HepG2 (cell line): ENCODE data around the gene TTLL10. TPM values are rescaled to one million over a fixed set of nuclear protein-coding genes. Genes with fewer than 3 reads are reported as not detected.
A peak's percentile ranks its signal among the peaks of the same experiment; 100 is the strongest.

Experiments used
- ATAC-seq: fragments of 200-7000 bp; cut with Tn5 transposase; 3 replicates; pipeline ENCODE4 v1.9.1; 2020; ENCODE audit warnings: mild to moderate bottlenecking, moderate library complexity
- BruUV-seq: library from RNA; stranded (reverse); fragments of 400-500 nt; replicated peaks from 2 replicates; lab custom pipeline; 2021; lab: Mats Ljungman, UMichigan
- CTCF ChIA-PET: fragments of 300-600 bp; formaldehyde crosslinking; extraction: SDS; loops from one replicate; lab custom pipeline; 2021; ENCODE audit warnings: low total read pairs, inconsistent platforms, low intra/inter-chr PET ratio; lab: Yijun Ruan, JAX
- POLR2A ChIA-PET: fragments of 350-600 bp; sonication (Branson Sonifier 250); formaldehyde crosslinking; loops from one replicate; lab custom pipeline; 2020; ENCODE audit warnings: antibody characterized with exemption, inconsistent platforms; lab: Yijun Ruan, JAX
- DNase-seq: peaks from one replicate; pipeline ENCODE4 v3.0.0-alpha.2; 2015; ENCODE audit warnings: low spot score
- FAIRE-seq: peaks from 3 replicates; lab custom pipeline; 2011; peaks lifted over from hg19 to GRCh38; lab: Jason Lieb, UNC
- H2AFZ ChIP-seq: one replicate; pipeline ENCODE4 v1.6.1; 2011; ENCODE audit warnings: low read length, inconsistent platforms
- H3K27ac ChIP-seq: fragments of 300-600 bp; 3 replicates; pipeline ENCODE4 v1.8.0; 2011; ENCODE audit warnings: mixed run types, mild to moderate bottlenecking, mixed read lengths, low read length, inconsistent platforms; ENCODE audit not compliant: insufficient read depth; ENCODE audit errors: extremely low read length
- H3K27me3 ChIP-seq, 2 experiments: fragments of 200-600 bp in 1 of 2; 2 replicates in 1 of 2; 3 replicates in 1 of 2; pipeline versions ENCODE4 v1.6.0 to v1.8.0; 2011; ENCODE audit warnings: low read length in 2 of 2, mild to moderate bottlenecking in 2 of 2, moderate library complexity in 2 of 2, inconsistent platforms in 1 of 2; ENCODE audit not compliant: insufficient read depth in 2 of 2, control insufficient read depth in 1 of 2
- H3K36me3 ChIP-seq, 2 experiments: fragments of 200-600 bp in 1 of 2; replicated peaks in 1 of 2; 2 replicates in 1 of 2; 3 replicates in 1 of 2; pipeline versions ENCODE4 v1.5.1 to v1.8.0; 2011; ENCODE audit warnings: low read length in 2 of 2, inconsistent platforms in 1 of 2; ENCODE audit not compliant: insufficient read depth in 2 of 2, control insufficient read depth in 1 of 2
- H3K4me1 ChIP-seq: 2 replicates; pipeline ENCODE4 v1.5.1; 2012; ENCODE audit warnings: low read length, inconsistent platforms; ENCODE audit not compliant: insufficient read depth
- H3K4me2 ChIP-seq: 2 replicates; pipeline ENCODE4 v1.6.0; 2011; ENCODE audit warnings: low read depth, low read length, inconsistent platforms
- H3K4me3 ChIP-seq, 3 experiments: fragments of 200-600 bp in 1 of 3; sonication (generic), shearing (Covaris generic) in 1 of 3; replicated peaks in 1 of 3; 2 replicates each; pipeline ENCODE4 v1.5.1; 2011 to 2016; ENCODE audit warnings: low read length in 3 of 3, inconsistent platforms in 2 of 3, low read depth in 2 of 3, mild to moderate bottlenecking in 2 of 3, control low read depth in 1 of 3, mixed read lengths in 1 of 3; ENCODE audit not compliant: insufficient read depth in 1 of 3
- H3K79me2 ChIP-seq: one replicate; pipeline ENCODE4 v1.6.1; 2011; ENCODE audit warnings: low read length, inconsistent platforms; ENCODE audit not compliant: insufficient read depth
- H3K9ac ChIP-seq: 2 replicates; pipeline ENCODE4 v1.6.0; 2011; ENCODE audit warnings: mild to moderate bottlenecking, low read depth, low read length, inconsistent platforms; ENCODE audit not compliant: insufficient read depth
- H3K9me3 ChIP-seq: 2 replicates; pipeline ENCODE4 v1.5.1; 2012; ENCODE audit warnings: mild to moderate bottlenecking, low read length
- H4K20me1 ChIP-seq: 2 replicates; pipeline ENCODE4 v1.6.0; 2011; ENCODE audit warnings: inconsistent platforms, mild to moderate bottlenecking, low read length, moderate library complexity; ENCODE audit not compliant: insufficient read depth
- ATF4 ChIP-seq, 2 experiments: fragments of 450-650 bp in 1 of 2; sonication (generic) in 1 of 2; formaldehyde crosslinking; IDR thresholded peaks; 2 replicates each; pipeline versions ENCODE4 v1.5.0 to v1.8.0; 2020 to 2022; ENCODE audit warnings: mild to moderate bottlenecking in 1 of 2, missing genetic modification reagents in 1 of 2
- CEBPG ChIP-seq: IDR thresholded peaks from 2 replicates; pipeline ENCODE4 v1.6.1; 2016
- PLRG1 ChIP-seq: fragments of 450-650 bp; conservative IDR thresholded peaks from 2 replicates; pipeline ENCODE4 v1.6.1; 2016
- RBFOX2 ChIP-seq: fragments of 200-400 bp; formaldehyde crosslinking; IDR thresholded peaks from 2 replicates; pipeline ENCODE4 v1.6.1; 2017; ENCODE audit warnings: low read depth, mild to moderate bottlenecking, low read length
- THAP9 ChIP-seq: sonication (generic); formaldehyde crosslinking; IDR thresholded peaks from 2 replicates; pipeline ENCODE4; 2020; ENCODE audit warnings: missing genetic modification reagents, mild to moderate bottlenecking, borderline replicate concordance
- ZBTB33 ChIP-seq: sonication (generic); formaldehyde crosslinking; IDR thresholded peaks from 2 replicates; pipeline ENCODE4 v1.4.0; 2020; ENCODE audit warnings: missing genetic modification reagents
- ZFY ChIP-seq: sonication (generic); formaldehyde crosslinking; IDR thresholded peaks from 2 replicates; pipeline ENCODE4 v1.4.0; 2020; ENCODE audit warnings: missing genetic modification reagents
- ZNF687 ChIP-seq: sonication (generic); formaldehyde crosslinking; IDR thresholded peaks from 2 replicates; pipeline ENCODE4 v1.5.1; 2020; ENCODE audit warnings: mild to moderate bottlenecking, missing genetic modification reagents, moderate library complexity
- WGBS: methylation state at CpG from one replicate; pipeline ENCODE4 v1.1.6; 2017; ENCODE audit warnings: low lambda C conversion rate; 5-methylcytosine and 5-hydroxymethylcytosine counted together
- in situ Hi-C: cut with HindIII; loops from 2 replicates; pipeline ENCODE4 v1.10.0; 2017; ENCODE audit warnings: low pct_unique_long_range_greater_than_20kb; ENCODE audit not compliant: extremely low pct_ligation_motif_present
- intact Hi-C: fragments of 100-400 bp; cut with micrococcal nuclease; formaldehyde crosslinking; loops from one replicate; pipeline ENCODE4 v1.10.0; 2022; ENCODE audit not compliant: unreplicated experiment
- polyA plus RNA-seq, 8 experiments: library from polyadenylated mRNA; depleted of rRNA in 3 of 8; stranded (reverse) in 7 of 8; unstranded in 1 of 8; fragments of >200 nt; fragmentation: Illumina TruSeq in 4 of 8; extraction: Trizol in 4 of 8; gene quantifications; 2 replicates each; pipeline versions ENCODE4 v1.2.1 to v1.2.3, GENCODE V29; 2011 to 2016; ENCODE audit warnings: low read depth in 4 of 8, missing spikeins in 1 of 8, mixed read lengths in 1 of 8; ENCODE audit not compliant: insufficient read depth in 1 of 8
- total RNA-seq, 5 experiments: library from RNA; depleted of rRNA; stranded (reverse); fragments of >200 nt; fragmentation: Illumina TruSeq; extraction: Trizol; gene quantifications; 2 replicates each; pipeline ENCODE4 v1.2.3, GENCODE V29; 2016; ENCODE audit warnings: low read depth in 1 of 5

The TTLL10 gene
- total and polyA plus RNA-seq, 2 of the 13 experiments (the other 11 are each of a cell fraction or from before 2014, with no cell fraction given), result not detected

GRCh38 chr1:1144122-1144842, 29.4 kb upstream of the TTLL10 start:
- no peak overlapping the region for H3K27ac ChIP-seq
- in situ Hi-C loops (no loop called here), intact Hi-C loops (no loop called here)
- POLR2A ChIA-PET, result no interaction called here
- H3K79me2 ChIP-seq, result no peaks in the 10 kb centered on the region
- BruUV-seq, result no TSS peak
- H3K9ac ChIP-seq, result peak overlapping the region; percentile 60
- H3K36me3 ChIP-seq, result no peaks in the 10 kb centered on the region
- H4K20me1 ChIP-seq, result no peaks in the 10 kb centered on the region
- FAIRE-seq (no peak), ATAC-seq (peak; percentile 22), DNase-seq (no peak)
- H3K4me1 ChIP-seq, result peaks cover 10% of the 10 kb centered on the region; the same call in 1 of the 2 replicates
- 81% methylated on average over 20 of the region's 42 CpGs for WGBS
- peak overlapping the region; percentile 32 for H3K4me2 ChIP-seq
- peak overlapping the region in 1 of 3 experiments; percentile 46; a peak in 1 of 6 replicates for H3K4me3 ChIP-seq
- no peaks in the 10 kb centered on the region for H3K9me3 ChIP-seq
- H2AFZ ChIP-seq, result no peak overlapping the region
- CTCF ChIA-PET, result no interaction called here
- no peaks in the 10 kb centered on the region for H3K27me3 ChIP-seq
- TF ChIP-seq RBFOX2 (peak; percentile 80), ZBTB33 (CRISPR knock-in tag) (peak; percentile 77; the same call in 1 of the 2 replicates), CEBPG (peak; percentile 37; the same call in 1 of the 2 replicates), ZNF687 (CRISPR knock-in tag) (peak; percentile 46; the same call in 1 of the 2 replicates), THAP9 (CRISPR knock-in tag) (no peak), ATF4 (CRISPR knock-in tag; IDR thresholded peaks at IDR 0.05) (peak in 1 of 2 experiments; percentile 93; a peak in 2 of 4 replicates), ZFY (peak; percentile 47; the same call in 1 of the 2 replicates), PLRG1 (no peak)
- TF ChIP-seq, all 625 proteins: peak for 6
